HG02763 (cell line): ENCODE measurements around the gene LYVE1.

ENCODE experiments used
- ATAC-seq: cut with Tn5 transposase; IDR thresholded peaks from one replicate; pipeline ENCODE4 v1.9.1; 2021; ENCODE audit warnings: mild to moderate bottlenecking, moderate library complexity; ENCODE audit not compliant: unreplicated experiment

The LYVE1 gene

DNA sequence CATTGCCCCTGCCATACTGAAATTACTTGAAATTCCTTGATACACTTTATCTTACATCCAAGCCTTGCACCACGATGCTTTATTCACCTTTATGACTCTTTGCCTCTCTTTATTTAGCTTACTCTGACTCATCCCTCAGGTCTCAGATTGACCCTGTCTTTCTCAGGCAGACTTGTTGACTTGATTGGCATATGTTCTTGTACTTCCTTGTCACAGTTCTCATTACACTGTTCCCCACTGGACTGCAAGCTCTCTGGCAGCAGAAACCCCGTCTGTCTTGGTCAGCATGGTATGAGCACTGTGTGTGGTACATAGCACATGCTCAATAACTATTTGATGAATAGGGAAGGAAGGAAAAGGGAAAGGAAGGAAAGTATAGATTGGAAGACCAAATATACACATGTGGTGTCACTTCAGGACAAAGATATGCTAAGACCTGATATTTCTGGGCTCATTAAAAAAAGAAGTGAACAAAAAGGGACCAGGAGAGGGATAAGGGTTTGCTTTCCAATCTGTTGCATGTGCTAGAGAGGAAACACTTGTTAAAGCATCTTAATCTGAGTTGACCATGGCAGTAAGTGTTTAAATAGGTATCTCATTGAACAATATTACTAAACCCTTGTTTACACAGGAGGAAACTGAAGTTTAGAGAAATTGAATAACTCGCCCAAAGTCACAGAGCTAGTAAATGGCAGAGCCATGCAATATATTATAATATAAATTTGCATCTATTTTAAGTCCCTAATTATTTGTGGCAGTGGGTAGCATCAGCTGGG, 7.2 kb downstream of the LYVE1 start:
- no peak for ATAC-seq

DNA sequence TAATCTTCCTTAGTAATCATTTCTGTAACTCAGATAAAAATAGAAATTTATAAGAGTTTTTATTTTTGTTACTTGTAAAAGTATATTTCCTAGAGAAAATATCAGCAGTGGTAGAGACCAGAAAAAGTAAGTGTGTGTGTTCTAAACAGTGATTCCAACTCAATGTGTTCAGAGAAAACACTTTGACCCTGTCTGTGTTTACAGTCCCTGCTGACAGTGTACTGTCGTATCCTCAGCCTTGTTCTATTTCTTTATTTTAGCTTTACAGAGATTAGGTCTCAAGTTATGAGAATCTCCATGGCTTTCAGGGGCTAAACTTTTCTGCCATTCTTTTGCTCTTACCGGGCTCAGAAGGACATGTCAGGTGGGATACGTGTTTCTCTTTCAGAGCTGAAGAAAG, 10.2 kb downstream of the LYVE1 start:
- no peak for ATAC-seq

DNA sequence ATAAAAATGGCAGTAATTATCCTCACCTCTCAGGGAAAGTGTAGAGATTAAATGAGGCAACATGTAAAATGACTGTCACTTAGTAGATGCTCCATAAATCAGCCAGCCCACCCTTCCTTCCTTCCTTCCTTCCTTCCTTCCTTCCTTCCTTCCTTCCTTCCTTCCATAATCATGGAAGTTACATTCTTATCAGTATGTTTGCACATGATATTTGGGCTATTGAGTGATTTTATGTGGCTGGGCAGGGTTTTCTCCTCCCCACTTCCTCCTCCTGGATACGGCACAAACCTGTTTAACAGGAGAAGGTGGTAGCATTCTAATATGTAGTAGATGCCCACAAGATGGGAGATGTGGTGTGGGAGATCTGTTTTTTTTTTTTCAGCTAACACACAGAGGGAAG, 11.9 kb downstream of the LYVE1 start:
- no peak for ATAC-seq

DNA sequence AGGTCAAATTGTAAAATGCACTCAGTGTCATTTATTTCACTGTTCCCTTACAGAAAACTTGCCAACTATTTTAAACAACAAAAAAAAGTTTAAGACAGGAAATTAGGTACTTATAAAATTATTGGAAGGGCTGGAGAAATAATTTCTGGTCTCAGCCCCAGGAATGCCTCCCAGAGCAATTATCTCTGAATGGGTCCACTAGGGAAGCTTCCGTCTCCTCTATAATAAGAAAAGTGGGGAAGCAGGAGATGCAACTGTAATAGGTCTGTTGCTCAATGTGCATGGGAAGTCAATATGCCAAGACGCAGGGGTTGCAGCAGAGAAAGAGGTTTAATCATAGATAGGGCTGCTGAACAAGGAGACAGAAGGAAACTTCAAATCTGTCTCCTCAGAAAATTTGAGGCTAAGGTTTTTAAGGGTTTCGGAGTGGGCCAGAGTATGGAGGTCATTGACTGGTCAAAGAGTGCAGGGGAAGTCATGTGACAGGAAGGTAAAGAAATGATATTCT, 16.6 kb downstream of the LYVE1 start:
- ATAC-seq = no peak

DNA sequence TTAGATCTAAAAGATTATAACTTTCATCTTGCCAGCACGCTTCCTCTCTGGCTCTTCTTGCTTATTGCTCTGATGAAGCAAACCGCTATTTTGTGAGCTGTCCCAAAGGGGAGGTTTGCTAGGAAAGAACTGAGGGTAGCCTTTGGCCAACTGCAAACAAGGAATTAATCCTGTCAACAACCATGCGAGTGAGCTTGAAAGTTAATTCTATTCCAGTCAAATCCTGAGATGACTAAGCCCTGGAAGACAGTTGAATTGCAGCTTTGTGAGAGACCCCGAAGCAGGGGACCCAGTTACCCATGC, 17.2 kb downstream of the LYVE1 start:
- no peak for ATAC-seq

DNA sequence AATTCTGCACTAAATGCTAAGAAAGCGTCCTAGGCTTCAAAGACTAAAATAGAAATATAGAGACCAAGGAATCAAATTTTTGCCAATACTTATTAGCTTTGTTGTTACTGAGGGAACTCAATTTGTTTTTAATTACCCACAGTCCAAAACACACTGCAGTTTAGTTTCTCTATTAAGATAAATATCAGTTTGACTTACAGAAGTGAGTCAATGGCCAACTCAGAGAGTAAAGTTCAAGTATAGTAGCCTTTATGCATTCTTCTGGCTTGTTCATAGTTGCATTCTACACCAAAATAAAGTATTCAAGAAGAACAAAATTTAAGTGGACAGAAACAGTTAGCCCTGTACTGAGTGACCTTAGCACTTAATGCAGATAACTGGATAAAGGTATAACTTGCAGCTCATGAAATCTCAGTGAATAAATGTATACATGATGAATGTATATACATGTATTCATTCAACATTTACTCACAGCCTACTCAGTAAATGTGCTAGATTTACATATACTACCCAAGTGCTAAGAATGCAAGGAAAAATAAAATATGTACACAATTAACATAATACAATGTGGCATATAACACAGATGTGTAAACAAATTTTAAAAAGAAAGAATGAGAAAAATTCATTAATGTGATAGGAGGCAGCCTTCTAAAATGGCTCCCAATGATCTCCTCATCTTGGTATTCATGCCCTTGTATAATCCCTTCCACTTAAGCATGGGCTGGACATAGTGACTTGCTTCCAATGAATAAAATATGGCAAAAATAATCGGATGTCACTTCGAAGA, 17.8 kb downstream of the LYVE1 start:
- no peak for ATAC-seq

DNA sequence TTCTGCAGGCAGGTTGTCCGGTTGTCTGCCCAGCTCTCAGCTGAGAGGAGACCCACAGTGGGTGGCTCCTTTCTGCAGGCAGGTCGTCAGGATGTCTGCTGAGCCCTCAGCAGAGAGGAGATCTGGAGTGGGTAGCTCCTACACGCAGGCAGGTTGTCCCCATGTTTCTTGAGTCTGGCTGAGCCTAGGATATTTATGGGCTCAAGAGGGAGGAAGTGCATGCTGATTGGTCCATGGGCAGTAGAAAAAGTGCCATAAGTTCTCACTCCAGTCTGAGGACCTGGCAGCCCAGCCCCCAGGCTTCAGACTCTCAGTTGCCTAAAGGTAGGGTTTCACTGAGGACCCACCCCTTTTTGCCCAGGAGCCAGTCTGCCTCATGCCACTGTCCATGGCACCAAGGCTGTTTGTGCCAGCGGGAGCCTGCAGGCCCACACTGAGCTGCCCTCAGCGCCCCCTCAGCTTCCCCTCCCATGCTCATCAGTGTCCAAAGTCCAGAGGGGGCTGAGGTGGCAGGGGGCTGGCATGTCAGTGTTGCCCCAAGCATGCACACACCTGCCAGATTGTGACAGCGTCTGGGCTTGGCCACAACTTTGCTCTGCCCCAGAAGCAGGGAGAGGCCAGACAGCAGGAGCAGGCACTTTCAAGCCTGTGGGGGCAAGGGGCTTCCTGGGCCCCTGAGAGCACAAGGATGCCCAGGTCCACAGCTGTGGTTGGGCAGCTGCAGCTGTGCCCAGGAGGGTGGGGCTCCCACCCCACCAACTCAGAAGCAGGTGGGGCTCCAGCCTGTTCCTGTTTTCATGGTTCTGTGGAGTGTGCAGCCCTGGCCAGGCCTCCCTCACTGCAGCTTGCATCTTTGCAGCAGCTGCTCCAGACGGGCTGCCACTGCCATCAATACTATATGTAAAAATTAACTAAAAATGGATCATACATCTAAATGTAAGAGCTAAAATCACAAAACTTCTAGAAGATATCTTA, 23.7 kb downstream of the LYVE1 start:
- ATAC-seq = no peak

DNA sequence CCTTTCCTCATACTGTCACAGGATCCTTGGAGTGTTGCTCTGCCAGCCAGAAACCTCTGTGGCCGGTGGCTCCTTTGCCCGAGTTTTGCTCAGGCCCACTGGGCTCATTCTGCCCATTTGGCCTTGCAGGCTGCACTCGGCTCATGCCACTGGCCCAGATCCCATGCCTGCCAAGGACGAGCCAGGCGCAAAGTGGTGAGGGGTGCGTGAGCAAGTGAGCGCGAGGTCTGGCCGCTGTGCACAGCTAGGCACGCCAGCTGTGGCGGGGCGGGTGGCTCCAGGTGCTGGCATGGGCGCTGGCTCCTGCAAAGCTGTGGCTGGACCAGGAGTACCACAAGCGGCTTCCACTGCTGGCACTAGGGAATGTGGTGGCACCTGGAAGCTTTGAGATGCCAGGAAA, 24.7 kb downstream of the LYVE1 start:
- ATAC-seq = no peak

DNA sequence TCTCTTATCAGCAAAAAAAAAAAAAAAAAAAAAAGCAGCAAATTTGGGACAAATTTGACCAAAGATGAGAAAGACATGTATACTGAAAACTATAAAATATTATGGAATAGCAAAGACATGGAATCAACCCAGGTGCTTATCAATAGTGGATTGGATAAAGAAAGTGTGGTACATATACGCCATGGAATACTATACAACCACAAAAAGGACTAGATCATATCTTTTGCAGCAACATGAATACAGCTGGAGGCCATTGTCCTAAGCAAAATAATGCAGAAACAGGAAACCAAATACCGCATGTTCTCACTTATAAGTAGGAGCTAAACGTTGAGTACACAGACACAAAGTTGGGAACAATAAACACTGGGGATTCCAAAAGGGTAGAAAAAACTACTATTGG, 25.7 kb downstream of the LYVE1 start:
- no peak for ATAC-seq

DNA sequence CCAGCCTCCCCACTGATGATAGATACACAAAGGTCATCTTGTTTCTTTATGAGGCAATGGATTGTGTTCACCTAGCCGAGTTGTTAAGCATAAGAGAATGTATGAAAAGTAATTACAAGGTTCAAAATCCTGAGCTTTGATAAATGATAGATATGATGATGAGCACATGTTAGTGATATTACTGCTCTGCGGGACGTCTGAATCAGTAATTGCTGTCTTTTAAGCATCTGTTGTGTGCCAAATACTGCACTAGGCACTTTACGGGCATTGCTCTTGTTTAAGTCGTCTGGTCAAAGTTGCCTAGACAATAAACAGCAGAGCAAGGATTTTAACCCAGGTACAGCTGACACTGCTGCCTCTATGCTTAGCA, 26.9 kb downstream of the LYVE1 start:
- no peak for ATAC-seq

DNA sequence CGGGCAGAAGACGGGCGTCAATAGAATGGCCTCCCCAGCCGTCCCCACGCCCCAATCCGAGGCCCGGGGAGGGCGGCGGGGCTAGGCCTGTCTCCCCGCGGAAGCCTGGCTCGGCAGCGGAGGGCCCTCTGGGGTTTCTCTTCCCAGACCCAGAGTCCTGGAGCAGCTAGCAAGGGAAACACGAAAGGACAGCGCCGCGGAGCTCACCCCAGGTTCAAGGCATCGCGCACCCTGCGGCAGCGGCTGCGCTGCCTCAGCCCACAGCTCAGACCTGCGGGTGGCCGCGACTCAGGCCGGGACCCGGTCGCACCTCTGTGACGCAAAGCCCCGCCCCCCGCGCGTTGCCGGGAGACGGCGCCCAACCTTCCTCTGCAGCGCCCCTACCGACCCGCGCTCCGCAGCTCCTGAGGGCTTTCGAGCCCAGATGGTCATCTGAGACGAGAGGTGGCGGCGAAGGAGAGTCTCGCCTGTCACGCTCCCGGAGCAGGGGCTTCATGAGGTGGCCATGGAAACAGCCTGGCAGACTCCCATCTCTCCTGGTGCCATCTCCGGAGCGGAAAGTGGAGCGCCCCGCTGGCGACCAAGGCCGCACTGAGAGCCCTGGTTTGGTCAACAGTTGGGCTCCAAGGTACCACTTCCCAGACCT, 27.4 kb downstream of the LYVE1 start, which contains the start of gene RNF141:
Gene RNF141 (minus strand): TSS at position 273 of the 646 bp plus-strand sequence. CDS start 7,029 bp downstream, outside the sequence.
- peak; percentile 98 for ATAC-seq

DNA sequence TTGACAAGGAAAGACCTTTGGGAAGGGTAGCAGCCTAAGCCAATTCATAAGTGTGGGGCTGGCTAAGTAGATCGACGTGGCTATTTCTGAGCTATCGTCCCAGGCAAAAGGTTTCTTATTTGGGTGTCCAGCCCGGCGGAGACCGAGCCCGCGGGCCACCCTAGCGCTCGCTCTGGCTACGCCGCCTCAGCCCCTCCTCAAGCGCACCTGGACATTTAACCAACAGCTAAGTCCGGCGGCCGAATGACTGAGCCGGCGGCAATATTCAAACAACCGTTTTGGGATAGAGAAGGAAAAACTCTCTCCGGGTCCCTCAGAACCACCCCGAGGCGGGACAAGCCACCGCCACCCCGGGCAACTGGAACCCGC, 27.9 kb downstream of the LYVE1 start:
- ATAC-seq = peak; percentile 25

DNA sequence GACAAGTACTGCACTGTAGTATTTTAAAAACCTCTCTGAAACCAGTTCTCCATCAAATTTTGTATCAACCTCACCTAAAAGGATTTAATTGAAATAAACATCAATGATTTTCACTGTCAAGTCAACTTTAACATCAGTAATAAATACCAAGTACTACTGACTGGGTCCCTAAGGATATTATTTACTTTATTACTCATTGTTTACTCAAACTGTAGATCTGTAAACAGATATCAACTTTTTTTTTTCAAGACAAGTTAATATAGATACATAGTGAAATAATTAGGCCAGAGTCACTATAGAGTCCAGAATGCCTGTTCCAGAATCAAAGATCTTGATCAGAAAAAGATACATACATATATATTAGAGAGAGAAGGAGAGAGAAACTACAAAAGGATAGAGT, 29.1 kb downstream of the LYVE1 start:
- ATAC-seq = no peak

DNA sequence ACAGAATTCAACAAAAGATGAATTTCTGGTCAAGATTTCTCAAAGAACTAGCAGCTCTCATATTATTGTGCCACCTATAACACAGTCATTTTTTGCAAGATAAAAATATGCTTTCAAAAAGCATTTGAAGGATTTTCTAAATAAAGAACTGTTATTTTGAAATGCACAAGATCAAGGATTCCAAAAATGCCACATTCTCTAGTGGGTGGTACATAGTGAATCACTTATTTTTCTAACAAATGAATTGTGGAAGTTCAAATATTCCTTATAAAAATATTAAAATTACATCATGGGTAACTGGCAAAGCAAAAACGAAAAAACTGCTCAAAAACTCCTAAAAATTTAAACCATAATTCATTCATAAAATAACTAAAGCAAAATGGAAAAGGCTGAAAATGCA, 29.5 kb downstream of the LYVE1 start:
- no peak for ATAC-seq

DNA sequence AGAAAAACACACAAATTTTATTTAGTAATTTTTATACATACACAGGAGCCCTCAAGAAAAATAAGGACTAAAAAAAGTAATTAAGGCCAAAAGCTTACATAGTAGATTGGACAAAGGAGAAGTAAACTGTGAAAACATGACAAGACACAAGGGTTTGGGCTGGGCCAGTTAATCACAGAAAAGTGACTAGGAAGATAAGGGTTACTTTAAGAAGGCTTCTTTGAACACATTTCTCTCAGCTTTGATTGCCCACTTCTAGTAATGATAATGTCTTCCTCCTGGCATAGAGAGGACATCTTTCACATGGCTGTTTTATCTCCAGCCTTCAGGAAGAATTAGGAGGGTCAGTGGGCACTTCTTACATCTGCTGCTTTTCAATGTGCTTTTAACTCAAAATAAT, 30.9 kb downstream of the LYVE1 start:
- ATAC-seq = no peak

DNA sequence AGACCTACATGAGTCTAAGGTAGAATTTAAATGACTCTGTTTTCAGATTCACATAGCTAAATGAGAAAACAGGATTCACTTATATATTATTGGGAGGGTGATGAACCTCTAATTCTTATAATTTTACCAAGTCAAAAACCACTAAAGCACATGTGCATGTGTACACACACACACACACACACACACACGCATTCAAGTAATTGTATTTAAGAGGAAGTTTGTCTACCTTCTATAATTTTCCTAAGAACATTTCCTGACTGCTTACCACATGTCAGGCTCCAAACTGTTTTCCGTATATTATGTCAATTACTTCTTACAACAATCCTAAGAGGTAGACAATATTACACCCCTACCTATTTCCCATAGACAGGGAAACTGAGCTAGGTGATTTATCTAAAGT, 34.1 kb downstream of the LYVE1 start:
- no peak for ATAC-seq

DNA sequence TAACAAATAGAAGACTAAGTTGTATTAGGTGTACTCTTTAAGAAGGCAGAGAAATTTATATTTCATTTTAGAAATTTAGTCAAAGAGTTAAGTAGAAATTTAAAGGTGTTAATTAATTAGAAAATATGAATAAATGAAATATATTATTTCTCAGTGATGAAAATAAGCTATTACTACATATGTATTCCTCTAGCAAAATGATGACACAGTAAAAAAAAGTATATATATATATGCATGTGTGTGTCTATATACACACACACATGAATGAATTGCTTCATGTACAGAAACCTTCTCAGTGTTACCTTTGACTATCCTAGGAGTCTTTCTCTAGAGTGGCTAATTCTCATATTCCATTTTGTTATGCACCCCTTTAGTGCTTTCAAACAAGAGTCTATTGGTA, 35.1 kb downstream of the LYVE1 start:
- ATAC-seq = no peak

DNA sequence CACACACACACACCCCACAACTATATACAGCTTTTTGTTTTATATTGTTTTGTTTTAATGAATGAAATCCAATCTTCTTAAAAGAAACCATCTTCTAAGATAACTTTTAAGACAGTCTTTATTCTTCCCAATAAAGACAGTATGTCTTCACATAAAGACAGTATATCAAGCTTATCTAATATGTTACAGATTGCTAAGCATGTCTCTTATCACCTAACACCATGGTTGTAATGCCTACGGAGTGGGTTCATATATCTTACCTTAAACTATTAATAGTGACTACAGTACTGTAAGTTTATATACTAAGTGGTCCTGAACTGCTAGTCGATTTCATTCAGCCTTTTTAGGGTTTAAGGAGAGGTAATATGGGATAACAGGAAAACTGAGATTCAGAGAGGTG, 35.9 kb downstream of the LYVE1 start:
- no peak for ATAC-seq

DNA sequence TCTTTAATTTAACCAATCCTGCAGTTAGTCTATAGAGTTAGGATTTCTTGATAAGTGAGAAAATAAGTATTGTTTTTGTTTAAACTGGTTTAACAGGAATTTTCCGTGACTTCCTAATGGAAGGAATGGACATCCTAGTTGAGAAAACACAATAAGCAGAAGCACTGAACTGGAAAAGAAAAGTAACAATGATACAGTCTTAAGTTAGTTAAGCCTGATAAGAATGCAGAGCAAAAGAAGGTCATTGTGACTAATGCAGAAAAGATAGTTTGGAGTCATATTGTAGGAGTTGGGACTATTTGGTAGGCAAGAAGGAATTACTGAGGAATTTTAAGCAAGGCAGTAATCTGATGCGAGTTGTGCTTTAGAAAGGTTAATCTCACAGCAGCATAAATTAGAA, 39.2 kb downstream of the LYVE1 start:
- ATAC-seq = no peak

DNA sequence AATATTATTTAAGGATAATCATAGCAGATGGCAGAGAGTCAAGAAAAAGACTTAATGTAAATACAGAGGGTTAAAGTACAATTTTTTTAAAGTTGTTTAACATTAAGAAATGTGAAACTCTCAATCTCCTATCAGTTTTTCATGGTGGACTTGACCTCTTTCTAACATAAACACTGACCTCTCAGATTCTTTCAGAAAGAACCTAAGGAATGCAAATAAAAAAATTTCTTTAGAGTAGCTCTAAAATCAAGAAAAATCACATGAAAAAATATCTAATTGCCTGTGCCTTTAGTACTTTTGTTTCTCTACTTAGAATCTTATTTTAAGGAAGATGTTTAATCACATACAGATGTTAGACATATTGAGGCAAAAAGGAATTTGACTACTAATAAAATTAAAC, 40.3 kb downstream of the LYVE1 start:
- no peak for ATAC-seq
